AG20443 (cell line): ENCODE data around the gene ASIC4.

ENCODE experiments used
- DNase-seq: peaks from one replicate; pipeline ENCODE4 v3.0.0; 2012; ENCODE audit warnings: low spot score, mixed read lengths

The ASIC4 gene

DNA sequence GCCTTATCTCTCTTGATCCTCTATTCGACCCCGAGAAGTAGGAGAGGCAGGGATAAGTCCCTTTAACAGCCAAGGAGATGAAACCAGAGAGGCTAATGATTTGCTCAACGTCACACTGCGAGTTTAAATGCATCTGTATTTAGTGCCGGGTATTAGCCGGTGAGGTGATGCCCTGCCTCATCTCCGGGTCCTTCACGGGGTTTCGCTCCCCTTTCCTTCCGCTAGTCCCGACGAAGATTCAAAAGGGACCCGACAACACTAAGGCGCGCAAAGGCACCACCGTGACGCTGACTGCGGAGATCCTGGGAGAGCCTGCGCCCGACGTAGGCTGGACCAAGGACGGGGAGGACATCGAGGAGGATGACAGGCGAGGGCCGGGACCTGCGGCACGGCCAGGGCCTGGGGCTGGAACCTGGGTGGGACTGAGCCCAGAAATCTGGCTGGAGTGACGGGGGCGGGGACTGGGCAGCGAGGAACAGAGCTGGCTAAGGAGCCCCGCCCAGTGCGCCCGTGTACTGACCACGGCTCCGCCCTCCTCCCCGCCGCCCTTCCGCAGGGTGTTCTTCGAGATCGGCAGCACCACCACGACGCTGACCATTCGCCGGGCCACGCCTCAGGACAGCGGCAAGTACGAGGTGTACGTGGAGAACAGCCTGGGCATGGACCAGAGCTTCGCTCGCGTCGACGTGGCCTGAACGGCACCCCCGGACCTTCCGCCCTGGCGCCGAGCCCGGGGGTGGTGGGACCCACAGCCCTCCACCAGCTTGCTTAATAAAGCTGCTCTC is 16.6 kb upstream of the ASIC4 start:
- peak; percentile 95 for DNase-seq

DNA sequence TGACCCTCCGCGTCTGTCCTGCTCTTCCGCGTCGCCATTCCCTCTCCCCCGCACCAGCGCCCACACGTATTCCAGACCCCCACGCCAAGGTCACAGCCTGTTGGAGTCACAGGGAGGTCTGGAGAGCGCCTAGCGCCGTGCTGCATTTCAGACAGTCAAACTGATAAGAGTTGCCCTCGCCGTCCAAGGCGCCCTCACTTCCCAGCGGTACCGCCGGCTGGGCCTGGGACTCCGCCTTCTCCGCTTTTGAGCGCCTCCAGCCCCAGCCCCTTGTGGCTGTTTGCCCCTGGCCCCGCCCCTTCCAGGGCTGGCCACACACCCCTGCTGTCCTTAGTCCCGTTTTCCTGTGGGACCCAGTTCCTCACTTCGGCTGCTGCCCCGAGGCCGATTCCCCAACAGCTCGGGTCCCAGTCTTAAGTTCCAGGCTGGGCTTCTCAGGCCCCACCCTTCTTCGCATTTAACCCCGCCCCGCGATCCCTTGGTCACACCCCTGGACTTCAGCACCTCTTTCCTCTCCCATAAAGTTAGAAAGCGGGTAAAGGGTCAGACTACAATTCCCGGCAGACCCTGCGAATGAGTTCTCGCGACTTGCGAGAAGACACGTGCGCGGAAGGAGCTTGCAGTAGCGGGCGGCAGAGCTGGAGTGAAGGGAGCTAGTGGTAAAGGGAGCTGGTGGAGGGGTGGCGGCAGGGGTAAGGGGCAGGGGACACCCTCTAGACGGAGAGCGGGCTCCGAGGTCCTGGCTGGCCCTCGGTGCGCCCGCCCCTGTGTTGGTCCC is 15.8 kb upstream of the ASIC4 start, which contains the start of gene GMPPA:
TSS of gene GMPPA (plus strand) at position 612 of the 778 bp plus-strand sequence. CDS start 1,085 bp downstream, outside the sequence.
- peak; percentile 96 for DNase-seq

DNA sequence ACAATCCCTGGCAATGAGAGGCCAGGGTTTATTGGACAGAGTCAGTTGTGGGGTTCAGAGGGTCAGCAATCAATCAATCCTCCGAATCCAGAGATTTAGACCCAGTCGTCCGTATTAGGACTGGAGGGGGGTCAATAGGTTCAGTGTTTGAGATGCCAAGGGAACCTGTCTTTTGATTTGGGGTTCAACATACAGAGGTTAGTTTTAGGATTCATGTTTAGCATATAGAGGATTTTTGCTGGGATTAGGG is 15.3 kb upstream of the ASIC4 start:
- no peak for DNase-seq

DNA sequence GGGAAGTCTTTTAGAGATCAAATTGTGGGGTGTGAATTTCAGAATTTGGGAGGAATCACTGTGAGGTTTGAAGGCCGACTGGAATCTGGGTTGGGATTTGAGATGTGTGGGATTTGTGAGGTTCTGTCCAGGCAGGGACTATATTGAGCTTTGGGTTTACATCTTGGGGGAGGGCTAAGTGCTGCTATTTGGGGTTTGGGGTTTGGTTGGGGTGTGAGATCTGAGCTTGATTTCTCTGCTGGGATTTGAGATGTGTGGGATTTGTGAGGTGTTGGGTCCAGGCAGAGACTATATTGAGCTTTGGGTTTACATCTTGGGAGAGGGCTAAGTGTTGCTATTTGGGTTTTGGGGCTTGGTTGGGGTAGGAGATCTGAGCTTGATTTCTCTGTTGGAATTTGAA is 14.7 kb upstream of the ASIC4 start:
- no peak for DNase-seq

DNA sequence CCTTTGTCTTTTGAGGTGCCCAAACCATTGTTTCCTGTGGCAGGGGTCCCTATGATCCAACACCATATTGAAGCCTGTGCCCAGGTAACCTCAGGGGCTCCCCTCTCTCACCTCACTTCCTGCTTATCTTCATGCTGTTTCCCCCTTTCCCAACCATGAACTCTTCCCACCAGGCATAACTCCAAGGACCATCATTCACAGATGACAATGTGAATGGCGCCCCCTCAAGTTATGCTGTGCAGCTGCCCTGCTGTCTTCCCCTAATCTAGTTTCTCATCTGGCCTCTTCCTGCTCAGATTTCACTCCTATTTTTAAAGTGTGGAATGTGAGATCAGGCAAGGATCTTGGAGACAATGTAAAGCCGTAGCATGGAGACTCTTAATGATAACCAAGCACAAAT is 14.1 kb upstream of the ASIC4 start:
- DNase-seq: no peak

DNA sequence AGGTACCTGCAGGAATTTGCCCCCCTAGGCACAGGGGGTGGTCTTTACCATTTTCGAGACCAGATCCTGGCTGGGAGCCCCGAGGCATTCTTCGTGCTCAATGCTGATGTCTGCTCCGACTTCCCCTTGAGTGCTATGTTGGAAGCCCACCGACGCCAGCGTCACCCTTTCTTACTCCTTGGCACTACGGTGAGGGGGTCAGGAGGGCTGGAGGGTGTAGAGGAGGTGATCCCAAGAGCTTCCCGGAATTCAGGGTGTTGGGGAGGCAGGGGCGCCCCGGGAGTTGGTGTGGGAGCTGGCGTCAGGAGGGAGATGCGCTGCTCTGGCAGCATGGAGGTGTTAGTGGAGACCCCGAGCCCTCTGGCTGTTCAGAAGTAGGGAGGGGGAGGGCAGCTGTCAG is 12.4 kb upstream of the ASIC4 start:
- DNase-seq: no peak

DNA sequence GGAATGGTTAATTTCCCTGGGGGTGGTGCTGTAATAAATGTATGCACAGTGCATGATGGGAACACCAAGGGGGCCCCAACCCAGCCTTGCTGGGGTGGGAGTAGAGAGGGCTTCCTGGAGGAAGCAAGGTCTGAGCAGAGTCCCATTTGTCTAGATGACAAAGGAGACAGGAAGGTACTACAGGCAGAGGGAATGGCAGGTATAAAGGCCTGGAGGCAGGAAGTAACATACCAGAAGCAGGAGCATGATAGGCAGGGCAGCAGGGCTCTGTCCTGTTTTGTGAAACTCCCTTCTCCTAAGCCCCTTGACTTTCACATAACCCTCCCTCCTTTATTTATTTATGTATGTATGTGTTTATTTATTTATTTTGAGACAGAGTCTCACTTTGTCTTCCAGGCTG is 11.7 kb upstream of the ASIC4 start:
- no peak for DNase-seq

DNA sequence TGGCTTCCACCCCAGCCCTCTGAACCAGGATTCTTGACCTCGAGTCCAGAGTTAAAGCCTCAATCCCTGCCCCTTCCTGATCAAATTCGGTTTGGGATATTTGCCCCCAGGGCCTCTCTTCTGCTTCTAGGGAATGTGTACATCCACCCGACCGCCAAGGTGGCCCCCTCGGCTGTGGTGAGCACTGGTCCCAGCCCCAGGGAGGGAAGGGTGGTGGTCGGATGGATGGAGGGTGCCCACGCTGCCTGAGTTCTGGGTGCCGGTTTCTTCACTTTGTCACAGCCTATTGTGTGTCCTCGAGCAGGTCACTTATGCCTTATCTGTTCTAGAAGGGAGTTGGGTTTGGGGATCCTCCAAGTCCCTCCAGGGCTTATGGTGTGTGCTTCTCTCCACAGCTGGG is 8.7 kb upstream of the ASIC4 start:
- DNase-seq: no peak

DNA sequence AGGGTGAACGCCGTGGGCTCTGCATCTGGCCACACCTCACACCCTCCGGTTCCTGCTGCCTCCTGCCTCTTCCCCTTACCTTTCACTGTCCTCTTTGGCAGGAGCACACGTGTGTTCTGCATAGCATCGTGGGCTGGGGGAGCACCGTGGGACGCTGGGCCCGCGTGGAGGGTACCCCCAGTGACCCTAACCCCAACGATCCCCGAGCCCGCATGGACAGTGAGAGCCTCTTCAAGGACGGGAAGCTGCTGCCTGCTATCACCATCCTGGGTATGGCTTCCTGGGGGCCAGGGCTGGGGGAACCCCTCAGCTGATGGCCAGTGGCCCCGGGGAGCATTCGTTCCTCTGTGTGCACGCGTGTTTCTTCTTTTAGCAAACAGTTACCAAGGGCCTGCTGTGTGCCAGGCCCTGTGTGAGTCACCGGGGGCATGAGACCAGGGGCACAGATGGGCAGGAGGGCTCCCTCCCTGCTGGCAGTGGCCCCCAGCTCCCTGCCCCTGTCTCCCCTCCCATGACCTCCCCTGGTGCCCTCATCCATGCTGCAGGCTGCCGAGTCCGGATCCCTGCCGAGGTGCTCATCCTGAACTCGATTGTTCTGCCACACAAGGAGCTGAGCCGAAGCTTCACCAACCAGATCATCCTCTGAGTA is 8.0 kb upstream of the ASIC4 start:
- no peak for DNase-seq

DNA sequence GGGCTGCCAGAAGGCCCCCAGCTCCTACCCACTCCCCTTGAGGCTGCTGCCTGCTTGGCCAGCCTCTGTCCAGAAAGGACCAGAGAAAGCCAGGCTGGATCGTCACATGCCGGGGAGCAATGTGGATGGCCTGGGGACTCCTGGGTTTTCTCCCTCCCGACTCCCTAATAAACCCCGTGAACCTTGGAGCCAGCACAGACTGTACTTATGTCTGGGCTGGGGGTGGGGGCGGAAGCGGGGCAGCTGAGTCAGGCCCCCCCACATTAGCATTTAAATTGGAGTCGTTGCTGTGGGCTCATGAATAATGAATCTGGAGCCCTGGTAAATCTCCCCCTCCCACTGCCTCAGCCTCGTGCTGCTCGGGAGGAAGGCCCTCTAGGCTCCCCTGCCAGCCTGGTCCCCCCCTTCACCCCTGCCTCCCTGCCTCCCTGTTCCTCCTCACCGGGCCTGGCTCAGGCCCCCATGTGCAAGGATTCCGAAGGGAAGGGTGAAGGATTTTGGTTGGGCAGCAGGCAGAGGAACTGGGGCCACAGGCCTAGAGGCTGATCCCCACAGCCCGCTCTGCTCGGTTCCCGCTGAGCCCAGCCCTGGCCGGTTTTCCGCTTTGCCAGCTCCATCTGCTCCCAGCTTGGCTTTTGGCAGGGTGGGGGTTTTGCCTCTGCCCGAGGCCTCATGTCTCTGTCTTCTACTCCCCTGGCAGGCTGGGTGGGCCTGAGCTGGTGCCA is 7.3 kb upstream of the ASIC4 start:
- no peak for DNase-seq

DNA sequence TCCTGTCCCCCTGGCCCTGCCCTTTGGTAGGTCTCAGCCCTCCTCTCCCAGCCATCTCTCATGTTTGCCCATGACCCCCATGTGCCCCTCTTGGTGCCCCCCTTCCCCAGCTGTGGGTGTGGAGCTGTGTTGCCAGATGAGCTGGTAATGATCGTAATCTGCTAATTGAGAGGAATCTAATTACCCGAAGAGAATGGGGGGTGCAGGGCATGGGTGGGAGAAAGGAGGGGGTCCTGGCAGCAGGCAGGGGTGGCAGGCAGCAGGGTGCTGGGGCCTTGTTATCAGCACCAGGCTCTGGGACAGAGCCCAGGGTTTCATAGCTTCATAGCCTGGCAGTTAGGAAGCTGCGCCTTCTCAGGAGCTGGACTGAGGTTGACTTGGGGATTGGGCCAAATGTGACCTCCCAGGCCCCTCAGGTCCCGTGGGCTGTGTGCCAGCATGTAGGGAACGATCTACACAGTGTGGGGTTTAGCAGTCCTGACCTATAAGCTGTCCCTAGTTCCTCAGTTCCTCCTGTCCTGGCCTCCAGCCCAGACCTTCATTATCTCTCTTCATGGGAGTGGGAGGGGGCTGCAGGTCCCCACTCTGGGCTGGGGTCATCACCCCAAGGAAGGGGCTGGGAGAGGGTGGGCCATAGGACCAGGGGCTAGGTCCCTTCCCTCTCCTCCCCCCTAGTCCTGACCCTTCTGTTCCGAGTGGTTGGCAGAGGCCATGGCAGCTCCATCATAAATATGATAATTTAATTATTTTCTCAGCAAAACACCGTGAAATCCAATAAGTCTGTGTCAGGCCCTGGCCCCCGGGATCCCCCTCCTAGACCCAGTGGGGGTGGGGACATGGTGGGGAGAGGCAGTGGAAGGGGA is 6.5 kb upstream of the ASIC4 start:
- DNase-seq: no peak

DNA sequence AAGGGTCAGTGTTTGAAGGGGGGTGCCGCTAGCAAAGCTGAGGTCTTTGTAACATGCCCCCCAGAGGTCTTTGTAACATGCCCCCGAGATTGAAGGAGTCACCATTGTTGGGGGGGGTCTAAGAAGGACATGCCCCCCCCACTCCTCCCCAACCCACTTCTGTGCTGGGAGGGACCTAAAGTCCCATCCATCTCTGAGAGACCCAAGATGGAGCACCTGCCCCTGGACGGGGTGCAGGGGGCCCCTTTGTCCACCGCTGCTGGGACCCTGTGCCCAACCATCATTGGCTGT is 5.9 kb upstream of the ASIC4 start:
- no peak for DNase-seq

DNA sequence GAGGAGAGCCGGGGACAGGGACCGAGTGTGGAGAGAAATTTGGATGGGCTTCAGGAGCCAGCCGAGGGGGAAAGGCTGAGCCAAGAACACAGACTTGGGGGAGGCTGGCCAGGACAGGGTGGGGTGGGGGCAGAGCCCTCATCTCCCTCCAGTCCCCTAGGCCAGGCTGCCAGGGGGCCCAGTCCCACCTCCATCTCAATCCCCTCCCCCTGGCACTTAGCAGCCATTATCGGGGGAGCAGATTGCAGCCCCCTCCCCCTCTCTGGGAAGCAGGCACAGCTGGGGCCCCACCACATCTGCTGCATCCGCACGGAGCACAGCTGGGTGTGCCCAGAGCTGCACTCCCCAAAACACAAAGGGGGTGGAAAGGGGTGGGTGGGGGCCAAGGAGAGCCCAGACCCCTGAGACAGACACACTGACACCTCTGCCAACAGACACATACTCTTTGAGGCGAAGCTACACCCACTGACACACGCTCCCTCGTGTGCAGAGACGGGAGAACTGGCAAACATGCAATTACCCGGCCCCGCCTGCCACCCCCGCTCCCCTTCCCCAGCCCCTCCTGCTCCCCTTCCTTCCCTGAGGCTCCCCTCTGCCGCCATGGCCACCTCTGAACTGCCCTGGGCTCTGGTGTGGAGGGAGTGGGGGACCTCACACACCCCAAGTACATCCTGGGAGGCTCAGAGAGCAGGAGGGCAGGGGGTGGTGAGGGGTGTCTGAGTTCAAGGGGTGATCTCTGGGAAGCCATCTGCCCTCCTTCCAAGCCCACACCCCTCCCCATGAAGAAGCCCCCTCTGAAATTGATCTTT is 5.1 kb upstream of the ASIC4 start:
- DNase-seq: no peak

DNA sequence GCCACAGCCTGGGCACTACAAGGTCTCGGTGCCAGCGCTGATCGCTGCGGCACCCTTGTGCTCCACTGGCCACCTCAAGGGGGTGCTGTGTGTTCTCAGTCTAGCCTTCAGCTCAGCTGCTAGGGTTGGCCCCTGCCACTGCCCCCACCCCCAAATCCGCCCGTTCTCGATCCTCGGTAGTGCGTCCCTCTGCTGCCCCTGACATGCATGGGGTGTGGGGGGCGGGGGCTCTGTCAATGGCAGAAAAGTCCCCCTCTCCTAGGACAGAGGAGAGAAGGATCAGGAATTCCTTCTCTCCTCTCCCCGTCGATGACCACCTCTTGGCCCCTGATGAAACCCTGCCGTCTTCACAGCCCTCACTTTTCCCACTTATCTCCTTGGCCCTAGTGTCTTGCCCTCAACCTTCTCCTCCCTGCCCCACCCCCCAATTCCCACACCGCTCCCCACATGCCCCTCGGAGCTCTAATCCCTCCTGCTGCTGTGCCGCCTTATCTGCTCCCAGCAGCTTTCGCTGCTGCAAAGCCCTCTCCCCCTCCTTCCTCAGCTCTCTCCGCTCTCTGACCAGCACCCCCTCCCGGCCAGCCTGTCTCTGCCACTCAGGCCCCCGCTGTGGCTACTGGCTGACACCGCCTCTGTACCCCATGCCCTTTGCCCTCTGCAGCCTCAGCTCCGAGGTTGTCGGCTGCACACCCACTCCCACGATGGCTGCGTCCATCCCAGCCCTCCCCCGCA is 4.3 kb upstream of the ASIC4 start:
- peak; percentile 71 for DNase-seq

DNA sequence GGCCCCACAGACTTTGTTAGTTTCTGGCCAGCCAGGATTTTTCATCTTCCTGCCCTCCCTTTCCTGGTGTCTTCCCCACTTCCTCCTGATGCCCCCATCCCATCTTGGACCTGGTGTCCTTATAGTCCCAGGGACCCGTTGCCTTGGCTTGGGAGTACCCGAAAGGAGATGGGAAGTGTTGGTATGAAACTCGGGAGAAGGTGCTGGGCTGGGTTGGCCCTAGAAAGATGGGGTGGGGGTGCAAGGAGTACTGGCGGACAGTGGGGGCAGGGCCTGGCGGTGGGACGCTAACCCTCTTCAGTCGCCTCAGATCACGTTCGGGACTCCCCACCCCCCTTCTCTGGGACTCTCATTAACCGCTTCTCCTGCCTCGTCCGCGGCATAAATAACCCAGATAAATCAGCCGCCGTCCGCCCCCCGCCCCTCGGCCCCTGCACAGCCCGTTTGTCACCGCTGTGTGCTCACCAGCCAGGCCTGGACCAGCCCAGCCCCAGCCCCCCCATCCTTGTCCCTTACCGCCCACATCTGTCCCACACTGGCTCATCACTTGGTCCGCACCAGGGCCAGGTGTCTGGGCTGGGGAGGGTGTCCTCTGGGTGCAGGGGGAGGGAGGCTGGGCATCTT is 3.7 kb upstream of the ASIC4 start:
- DNase-seq: no peak

DNA sequence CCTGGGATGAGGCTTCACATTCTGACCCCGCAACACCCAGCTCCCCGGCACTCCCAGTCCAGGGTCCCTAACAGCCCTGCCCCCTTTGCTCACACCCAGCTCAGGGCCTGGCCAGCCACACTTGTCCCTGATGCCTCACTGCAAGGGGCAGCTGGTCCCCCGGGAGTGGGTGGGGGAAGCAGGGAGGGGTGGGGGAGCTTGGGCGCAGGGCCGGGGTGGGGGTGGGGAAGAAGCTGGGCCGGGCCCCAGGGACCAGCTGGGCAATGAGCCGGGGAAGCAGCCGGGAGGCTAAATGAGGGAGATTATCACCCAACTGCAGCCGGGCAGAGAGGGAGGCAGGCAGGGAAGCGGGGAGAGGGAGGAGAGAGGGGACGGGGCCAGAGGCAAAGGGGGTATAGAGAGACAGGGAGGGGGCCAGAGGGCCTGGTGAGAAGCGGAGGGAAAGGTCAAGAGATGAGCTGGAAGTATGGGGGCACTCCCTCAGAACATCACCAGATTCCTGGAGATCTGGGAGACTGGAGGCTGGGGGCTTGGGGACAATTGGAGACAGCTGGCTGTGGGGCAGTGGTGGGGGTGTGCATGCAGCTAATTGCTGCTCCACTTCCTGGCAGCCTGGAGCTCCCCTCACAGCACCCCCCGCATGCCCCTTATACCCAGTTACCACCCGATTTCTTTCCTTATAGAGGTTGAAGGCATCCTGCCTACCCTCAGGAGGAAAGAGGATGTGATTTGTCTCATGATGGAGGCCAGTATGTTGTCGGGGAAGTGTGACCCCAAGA is 2.5 kb upstream of the ASIC4 start:
- no peak for DNase-seq

DNA sequence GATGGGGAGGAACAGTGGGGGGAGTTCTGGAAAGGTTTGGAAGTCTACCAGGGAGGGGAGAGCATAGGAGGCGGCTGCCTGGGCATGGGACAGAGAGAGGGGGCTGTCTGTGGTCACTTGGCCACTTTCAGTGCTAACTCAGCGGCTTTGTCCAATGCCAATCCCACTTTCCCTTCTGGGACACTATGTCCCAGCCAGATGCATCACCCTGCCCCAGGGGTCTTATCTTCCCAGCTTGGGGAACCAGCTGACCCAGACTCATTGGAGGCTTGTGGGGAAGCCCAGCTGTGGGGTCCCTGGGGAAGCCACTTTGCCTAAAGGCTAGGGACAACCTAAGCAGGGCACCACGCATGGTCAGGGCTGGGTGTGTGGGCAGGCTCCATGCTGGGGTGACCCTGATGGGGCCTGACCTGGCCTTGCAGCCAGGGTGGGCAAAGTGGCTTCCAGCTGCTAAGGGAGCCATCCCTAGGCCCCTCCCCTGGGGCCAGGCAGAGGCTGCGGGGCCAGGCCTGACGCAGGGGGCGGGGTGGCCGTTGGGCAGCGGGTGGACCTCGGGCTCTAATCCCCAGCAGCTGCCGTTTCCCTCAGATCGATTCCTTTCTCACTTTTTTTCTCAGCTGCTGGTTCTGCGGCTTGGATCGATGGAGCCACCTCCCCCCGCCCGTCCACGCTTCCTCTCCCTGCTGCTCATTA is 1.6 kb upstream of the ASIC4 start:
- no peak for DNase-seq

DNA sequence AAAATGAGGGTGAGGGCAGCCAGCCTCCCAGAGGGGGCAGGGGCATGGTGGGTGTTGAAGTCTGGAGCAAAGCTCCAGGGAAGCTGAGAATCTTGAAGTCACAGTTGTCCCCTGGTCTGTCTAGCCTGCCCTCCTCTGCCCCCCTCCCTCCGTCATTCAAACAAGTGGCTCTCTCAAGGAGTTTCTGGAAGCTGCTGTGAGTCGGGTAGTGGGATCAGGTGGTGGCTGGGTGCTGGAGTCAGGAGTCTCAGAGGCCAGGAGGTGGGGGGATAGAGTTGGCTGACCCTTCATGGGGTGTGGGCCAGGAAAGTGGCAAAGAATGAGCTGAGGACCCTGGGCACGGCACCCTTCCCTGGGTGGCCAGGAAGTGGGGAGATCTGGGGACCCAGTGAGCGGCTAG is 495 bp upstream of the ASIC4 start:
- no peak for DNase-seq
